ENCODE measurements around the gene DARS2.
"Not testable (repeated sequence)": the region's sequence is repeated elsewhere in the genome, so short reads cannot be mapped to it uniquely, and the experiment has no call there.

The DARS2 gene, protein sequence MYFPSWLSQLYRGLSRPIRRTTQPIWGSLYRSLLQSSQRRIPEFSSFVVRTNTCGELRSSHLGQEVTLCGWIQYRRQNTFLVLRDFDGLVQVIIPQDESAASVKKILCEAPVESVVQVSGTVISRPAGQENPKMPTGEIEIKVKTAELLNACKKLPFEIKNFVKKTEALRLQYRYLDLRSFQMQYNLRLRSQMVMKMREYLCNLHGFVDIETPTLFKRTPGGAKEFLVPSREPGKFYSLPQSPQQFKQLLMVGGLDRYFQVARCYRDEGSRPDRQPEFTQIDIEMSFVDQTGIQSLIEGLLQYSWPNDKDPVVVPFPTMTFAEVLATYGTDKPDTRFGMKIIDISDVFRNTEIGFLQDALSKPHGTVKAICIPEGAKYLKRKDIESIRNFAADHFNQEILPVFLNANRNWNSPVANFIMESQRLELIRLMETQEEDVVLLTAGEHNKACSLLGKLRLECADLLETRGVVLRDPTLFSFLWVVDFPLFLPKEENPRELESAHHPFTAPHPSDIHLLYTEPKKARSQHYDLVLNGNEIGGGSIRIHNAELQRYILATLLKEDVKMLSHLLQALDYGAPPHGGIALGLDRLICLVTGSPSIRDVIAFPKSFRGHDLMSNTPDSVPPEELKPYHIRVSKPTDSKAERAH

DNA sequence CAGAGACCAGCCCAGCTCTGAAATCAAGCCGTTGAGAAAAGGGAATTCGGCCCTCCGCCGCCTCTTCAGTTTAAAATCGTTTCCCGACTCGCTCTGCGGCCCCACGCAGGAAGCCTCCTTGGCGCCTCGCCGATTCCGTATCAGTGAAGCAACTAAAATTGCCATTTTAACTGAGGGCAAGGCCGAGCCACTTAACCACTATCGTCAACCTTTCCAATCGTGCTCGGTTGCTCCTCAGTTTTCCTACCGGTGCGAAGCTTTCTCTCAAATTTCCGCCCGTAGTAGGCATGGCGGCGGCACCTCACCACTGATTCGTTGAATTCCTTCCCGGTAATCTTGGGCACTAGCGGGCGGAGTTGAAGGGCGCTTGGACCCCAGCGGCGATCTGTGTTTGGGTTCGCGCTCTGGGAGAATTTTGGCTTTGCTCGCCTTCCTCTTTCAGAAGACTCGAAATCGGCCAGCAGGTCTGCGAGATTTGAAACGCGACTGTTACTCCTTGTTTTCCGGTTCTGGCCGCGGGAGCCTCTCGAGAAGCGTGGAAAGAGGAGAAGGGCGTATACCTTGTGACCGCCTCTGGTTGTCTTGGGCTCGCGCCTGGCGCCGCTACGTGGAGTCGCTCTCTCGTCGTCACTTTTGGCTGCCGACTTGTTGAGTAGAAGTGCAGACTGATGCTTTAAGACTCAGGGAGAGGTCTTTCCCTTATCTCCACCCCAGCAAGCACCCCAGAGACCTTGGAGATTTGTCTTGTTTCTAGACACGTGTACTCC is at the start of gene DARS2, which contains the start of gene CENPL:
Gene DARS2 (plus strand): TSS at position 359 of the 767 bp plus-strand sequence. CDS start 557 bp downstream, outside the sequence.
Gene CENPL (minus strand): TSS at position 569 of the 767 bp plus-strand sequence. CDS start 13,584 bp downstream, outside the sequence.
- peak; percentile 99 for DNase-seq

DNA sequence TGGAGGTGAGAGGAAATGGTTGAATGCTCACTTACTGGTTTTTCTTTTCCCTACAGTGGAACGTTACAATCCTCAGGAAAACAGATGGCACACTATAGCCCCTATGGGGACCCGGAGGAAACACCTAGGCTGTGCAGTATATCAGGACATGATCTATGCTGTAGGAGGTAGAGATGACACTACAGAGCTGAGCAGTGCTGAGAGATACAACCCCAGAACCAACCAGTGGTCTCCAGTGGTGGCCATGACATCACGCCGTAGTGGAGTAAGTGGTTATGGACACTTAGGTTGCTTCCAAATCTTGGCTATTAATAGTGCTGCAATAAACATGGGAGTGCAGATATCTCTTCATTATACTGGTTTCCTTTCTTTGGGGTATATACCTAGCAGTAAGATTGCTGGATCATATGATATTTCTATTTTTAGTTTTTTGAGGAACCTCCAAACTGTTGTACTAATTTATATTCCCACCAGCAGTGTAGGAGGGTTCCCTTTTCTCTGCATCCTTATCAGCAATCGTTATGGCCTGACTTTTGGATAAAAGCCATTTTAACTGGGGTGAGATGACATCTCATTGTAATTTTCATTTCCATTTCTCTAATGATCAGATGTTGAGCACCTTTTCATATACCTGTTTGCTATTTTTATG is 48.8 kb upstream of the DARS2 start:
- DNase-seq = no peak

DNA sequence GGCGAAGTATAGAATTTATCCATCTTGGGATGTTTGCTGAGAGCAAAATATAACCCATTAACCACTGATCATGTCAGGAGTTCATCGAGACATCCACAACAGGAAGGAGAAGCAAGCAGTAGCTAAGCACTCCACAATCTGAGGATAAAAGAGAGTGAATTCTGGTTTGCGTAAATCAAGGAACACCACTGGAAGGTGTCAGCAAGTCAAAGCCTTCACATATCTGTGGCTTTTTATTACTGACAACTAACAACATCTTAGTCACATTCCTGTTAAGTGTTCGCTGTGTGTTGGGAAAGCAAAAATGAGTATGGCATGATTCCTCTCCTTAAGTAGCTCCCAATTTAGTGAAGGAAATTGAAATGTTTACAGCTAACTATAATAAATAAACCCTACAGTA is 44.5 kb upstream of the DARS2 start:
- peak; percentile 23 for DNase-seq

DNA sequence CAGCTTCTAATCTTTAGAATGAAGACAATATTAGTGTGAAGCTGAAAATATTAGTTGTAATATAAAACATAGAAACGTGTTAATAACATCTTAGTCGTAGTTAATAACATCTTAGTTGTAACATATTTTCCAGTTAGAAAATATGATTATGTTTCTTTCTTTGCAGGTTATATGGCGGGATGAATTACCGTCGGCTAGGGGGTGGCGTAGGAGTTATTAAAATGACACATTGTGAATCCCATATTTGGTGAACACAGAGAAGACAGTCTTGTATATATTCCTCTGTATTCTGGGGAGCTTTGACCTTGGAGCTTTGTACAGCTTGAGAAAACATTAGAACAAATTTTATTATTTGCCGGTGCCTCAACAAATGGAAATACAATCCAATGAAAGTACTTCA is 39.5 kb upstream of the DARS2 start:
- DNase-seq = no peak

DNA sequence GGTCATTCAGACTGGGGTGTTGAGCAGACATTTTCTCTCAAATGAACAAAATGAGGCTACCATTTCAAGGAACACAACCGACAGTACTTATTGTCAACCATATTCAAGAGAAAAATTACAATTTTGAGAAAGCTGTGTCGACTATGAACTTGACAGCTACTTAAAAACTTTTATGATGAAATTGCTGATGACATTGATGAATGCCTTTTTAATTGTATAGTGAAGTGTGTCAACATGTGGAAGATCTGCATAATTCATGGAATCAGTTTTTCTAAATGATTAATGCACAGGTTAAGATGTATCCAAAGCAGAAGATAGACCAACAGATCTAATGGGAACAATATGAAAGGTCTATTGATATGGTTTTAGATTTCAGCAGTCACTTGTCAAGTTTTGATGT is 34.6 kb upstream of the DARS2 start:
- DNase-seq = no peak

DNA sequence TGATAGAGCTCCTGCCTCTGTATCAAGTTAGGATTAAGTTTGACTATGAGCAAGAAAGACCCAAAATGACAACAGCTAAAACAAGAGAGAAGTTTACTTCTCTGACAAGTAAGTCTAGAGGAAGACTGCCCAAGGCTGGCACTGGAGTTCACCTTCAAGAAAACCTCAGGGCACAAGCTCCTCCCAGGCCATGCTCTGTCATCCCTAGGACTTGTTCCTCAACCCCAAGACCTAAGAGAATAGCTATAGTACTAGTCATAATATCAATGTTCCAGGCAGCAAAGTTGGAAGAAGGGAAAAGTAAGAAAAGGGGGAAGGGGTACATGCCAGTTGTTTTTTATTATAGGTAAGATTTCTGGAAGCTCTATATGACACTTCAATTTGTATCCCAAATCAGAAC is 26.4 kb upstream of the DARS2 start:
- DNase-seq = no peak

DNA sequence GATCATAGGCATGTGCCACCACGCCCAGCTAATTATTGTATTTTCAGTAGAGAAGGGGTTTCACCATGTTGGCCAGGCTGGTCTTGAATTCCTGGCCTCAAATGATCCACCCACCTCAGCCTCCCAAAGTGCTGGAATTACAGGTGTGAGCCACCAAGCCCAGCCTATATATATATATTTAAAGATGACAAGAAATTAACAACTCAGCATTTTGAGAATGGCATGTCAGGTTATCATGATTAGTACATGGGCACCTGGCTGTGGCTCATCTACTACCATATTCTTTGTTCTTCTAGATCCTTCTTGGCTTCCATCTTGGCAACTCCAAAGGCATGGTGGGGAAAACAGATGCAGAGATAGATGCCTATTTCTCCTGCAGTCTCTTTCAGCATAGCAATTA is 24.5 kb upstream of the DARS2 start:
- not testable (repeated sequence) for DNase-seq

DNA sequence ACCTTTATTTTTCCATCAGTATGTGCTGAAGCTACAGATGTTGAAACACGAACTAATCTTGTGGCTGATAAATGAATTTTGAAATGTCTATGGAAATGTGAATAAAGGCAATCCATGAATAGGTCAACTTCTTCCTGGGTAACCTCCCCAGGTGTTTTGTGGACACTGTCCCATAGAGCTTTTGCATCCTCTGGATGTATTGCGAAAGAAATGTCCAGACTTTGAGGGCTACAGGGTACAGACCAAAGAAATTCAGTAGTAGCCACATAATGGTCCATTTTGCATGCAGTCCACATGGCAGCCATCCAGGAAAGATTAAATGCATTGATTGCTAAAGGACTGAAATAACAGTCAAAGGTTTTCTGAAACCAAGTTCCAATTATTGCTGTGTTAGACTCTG is 21.5 kb upstream of the DARS2 start:
- no peak for DNase-seq

DNA sequence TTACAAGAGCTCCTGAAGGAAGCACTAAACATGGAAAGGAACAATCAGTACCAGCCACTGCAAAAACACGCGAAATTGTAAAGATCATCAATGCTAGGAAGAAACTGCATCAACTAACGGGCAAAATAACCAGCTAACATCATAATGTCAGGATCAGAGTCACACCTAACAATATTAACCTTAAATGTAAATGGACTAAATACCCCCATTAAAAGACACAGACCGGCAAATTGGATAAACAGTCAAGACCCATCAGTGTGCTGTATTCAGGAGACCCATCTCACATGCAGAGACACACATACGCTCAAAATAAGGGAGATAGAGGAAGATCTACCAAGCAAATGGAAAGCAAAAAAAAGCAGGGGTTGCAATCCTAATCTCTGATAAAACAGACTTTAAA is 10.8 kb upstream of the DARS2 start:
- not testable (repeated sequence) for DNase-seq

DNA sequence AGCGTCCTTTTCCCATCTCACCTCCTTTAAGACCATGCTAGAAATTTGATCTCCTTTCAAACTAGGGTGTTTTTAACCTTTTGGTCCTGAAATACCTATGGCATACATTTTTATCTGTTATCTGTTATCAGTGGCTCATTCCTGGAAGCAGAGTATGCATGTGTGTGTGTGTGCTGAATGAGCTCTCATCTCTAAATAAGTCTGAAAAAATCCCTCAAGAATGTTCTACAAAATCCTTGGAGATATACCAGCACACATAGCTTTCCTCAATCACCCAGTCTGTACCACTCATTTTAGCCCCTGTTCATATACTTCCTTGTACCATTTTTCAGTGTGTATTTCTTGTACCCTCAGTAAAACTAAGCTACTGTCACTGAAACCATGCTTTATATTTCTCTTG is 6.0 kb upstream of the DARS2 start:
- no peak for DNase-seq

DNA sequence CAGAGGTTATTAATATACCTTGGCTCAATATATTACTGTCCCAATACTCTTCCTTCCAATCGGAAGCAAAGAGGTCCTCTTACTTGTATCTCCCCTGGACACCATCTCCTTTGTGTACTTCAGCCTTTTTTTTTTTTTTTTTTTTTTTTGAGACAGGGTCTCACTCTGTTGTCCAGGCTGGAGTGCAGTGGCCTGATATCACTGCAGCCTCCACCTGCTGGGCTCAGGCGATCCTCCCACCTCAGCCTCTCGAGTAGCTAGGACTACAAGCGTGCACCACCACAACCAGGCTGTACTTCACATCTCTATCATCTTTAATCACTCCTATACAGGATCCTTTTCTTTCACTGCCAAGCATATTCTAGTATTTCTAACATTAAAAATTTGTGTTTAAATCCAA is 2.8 kb upstream of the DARS2 start:
- DNase-seq = no peak

DNA sequence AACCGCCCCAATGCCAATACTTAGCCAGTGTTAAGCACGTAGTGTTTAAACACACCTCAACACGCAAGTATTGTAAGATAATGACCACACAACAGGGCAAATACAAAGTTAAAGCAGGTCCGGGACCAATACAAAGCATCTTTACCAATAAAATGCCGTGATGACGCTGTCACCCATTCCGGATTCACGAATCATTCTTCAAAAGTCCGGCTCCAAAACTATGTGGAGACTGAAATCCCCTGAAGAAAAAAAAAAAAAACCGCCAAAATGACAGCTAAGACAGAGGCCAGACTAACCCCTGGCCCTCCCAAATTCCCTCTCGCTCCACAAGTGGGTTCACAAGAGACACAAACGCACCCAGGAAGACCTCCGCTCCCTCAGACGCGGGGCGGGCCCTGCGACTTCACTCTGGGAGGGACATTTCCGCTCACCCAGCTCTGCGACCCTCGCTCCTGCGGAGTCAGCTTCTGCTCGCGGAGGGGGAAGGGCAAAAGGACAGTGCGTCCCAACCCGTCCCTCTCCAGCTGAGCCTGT is 625 bp upstream of the DARS2 start:
- DNase-seq = no peak

DNA sequence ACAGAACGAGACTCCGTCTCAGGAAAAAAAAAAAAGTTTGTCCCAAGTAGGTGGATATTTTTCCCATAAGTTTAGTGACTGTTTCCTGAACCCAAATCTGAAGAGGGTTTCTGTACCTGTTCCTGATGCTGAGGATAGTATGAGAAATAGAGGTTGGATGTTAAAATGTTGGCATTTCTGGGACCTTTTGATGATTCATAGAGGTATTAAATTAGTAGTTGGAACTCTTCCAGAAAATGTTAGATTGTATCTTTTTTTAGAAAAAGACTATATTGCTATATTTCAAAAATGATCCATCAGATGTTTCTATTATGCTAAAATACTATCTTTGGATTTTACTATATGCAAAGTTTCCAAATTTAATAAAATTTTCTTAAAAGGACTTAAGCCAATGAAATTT is 3.1 kb downstream of the DARS2 start:
- no peak for DNase-seq

DNA sequence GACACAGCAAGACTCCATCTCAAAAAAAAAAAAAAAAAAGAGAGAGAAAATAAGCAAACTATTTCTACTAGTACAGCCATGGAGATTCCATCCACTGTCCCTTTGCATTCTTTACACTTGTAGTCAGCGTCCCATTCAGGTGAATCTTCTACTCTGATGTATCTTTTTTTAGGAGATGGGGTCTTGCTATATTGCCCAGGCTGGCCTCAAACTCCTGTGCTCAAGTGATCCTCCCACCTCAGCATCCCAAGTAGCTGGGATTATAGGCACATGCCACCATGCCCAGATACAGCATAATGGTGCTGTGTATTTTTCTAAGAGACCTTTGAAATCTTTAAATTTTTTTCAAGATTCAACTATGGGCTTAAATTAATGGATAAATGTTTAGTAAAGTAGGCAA is 8.3 kb downstream of the DARS2 start:
- DNase-seq = no peak

DNA sequence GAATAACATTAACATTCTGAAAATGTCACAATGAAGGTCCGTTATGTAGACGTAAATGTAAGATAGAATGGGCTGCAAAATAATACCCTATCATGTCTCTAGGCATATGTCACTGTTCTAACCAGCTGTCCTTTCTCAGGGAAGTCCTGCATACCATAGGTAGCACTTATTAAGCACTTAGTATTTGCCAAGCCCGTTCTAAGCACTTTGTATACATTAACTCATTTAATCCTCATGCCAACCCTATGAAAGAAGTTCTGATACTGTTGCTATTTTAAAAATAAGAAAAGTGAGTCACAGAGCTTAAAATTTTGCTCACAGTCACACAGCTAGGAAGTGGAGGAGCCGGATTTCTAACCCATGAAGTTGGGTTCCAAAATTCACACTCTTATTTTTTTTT is 27.6 kb downstream of the DARS2 start:
- no peak for DNase-seq

DNA sequence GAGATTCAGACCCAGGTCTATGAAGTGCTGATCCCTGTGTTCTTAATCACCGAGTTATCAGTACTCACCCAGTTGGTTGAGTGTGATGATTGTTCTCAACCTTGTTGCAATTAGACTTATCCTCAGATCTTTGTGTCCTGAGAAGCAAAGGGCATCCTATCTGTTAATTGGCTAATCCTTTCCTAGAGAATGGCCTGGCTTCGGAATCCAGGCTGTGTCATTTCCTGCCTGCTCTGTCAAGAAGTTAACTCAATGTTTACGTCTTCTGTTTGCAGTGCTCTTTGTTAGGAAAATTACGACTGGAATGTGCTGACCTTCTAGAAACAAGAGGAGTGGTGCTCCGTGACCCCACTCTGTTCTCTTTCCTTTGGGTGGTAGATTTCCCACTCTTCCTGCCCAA is 28.6 kb downstream of the DARS2 start:
- DNase-seq = no peak

DNA sequence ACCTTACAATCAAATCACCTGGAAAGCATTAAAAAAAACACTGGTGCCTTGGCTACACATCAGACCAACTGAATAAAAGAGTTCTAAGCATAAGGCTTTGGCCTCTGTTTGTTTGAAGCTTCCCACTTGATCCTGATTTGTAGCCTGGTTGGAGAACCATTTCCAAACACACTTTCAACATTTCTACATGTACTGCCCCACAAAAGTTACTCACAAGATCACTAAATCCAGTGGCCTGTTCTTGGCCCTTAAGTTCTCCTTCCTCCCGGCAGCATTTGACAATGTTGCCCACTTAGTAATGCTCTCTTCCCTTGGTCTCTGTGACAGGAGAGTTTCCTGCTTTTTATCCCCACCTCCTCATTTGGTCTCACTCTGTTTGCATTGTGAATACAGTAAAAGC is 31.5 kb downstream of the DARS2 start:
- DNase-seq = no peak

DNA sequence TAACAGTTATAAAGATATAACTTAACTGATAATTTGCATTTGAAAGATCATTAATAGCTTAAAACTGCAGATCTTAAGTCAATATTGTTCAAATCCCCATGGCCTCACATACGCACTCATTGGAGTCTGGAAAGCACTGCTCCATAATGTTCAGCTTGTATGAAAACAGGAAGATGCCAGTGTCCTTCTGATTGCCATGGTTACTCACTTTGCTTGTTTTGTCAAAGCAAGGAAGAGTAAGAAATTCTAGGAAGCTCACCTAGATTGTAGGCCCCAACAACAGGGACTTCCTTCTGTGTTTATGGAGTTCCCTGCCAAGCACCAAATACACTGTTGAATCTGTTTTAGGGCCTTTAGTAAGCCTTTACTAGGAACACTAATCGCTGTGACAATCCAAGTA is 32.4 kb downstream of the DARS2 start:
- DNase-seq = no peak

DNA sequence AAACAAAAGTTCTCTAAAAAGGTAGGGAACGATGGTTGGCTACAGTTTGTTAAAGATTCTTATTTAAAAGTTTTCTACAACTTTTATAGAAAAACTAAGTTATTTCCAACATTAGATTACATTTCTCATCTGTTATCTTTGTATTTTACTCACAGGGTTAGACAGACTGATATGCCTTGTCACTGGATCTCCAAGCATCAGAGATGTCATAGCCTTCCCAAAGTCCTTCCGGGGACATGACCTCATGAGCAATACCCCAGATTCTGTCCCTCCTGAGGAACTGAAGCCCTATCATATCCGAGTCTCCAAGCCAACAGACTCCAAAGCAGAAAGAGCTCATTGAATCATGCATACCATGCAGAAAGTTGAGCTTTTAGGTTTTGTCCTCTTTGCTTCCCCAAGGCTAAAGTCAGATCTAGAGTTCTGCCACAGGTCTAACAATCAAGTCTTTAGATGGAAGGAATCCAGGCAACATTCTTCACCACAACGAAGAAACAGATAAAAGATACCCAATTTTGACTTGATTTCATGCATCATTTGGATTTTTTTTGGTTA is 33.0 kb downstream of the DARS2 start:
- DNase-seq = no peak

DNA sequence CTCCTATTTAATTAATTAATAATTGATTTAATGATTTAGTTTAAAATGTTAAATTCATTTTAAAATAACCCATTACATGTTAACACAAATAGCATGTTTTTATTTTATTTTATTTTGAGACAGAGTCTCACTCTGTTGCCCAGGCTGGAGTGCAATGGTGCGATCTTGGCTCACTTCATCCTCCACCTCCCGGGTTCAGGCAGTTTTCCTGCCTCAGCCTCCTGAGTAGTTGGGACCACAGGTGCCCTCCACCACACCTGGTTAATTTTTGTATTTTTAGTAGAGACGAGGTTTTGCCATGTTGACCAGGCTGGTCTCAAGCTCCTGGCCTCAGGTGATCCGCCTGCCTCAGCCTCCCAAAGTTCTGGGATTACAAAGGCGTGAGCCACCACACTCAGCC is 35.1 kb downstream of the DARS2 start:
- not testable (repeated sequence) for DNase-seq

DNA sequence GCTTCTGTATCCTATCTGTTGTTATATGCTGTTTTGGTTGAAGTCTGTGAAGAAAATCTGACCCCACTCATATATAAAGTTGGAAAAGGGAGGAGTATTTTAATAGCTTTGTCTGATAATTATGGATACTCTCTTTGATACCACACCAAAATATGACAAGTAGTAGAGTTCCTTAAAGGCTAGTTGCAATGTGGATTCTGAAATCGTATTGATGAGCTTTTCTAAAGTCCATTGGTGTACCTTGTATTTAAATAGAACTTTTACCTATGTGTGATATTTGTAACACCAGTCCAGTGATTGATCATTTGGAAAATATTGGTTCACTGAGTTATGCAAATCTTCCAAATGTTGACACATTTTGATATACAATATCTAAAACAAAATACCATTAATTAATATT is 35.6 kb downstream of the DARS2 start:
- no peak for DNase-seq

DNA sequence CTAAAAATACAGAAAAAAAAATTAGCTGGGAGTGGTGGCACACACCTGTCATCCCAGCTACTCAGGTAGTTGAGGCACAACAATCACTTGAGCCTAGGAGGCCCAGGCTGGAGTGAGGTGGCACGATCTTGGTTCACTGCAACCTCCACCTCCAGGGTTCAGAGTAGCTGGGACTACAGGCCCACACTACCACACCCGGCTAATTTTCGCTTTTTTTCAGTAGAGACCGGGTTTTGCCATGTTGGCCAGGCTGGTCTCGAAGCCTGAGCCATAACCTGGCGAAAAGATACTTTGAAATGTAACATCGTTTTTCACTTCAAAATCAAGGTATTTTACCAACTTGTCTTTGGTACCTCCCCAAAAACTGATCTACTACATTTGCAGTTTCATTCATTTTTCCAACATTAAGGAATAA is 37.3 kb downstream of the DARS2 start:
- DNase-seq = peak; percentile 19
